ENCODE measurements around the gene GTF2H3.

DNA sequence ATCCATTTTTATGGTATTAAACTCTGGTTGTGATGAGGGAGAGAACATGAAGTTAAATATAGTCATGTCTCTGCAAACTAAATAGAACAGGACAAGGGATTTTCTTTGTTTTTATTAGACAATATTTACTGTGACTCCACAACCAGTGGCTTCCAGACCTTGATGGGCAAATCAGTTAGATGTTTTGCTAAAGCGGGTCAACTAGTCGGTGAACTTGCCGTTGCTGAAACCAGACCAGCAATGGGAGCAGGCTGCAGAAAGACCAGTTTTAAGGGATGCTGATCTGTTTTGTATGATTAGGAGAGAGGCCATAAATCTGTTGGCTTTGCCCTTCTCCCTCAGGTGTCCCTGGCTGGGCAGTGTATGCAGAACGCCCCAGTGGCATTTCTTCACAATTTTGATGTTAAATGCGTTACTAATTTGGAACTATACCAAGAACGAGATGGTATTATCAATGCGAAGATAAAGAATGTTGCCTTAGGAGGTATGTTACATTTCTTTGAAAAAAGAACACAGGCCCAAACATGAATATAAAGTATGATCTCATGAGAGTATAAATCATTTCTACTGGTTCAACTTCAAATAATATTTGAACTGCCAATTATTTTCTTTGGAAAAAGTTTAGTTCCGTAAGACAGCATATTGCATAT is 56.7 kb downstream of the GTF2H3 start:
- no peak for TF ChIP-seq CTCF (conservative IDR thresholded peaks at IDR 0.05; ENCODE audit: low read length)
- TF ChIP-seq EZH2phosphoT487 (IDR thresholded peaks at IDR 0.05; ENCODE audit: borderline replicate concordance) = no peak
